ENCODE measurements around the gene MISP3.

DNA sequence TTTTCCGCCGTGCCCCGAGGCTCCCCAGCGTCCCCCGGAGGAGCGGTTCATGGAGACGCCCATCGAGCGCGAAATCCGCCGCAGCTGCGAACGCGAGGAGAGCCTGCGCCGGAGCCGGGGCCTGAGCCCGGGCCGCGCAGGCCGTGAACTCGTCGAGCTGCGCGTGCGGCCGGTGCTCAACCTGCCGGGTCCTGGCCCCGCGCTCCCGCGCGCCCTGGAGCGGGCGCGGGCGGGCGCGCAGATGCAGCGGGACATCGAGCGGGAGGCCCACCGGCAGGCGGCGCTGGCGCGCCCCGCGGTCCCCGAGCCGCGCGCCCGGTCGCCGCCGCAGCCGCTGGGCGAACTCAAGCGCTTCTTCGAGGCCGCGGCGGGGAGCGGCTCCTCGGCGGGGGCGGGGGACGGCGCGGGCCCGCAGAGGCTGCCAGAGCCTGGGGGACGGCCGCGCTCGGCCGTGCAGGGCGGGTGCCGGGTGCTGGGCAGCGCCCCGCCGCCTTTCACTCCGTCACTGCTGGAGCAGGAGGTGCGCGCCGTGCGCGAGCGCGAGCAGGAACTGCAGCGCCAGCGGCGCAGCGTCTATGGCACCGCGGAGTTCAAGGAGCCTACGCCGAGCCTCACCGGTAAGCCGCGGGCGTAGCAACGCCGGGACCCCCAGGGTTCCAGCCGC lies 807 bp downstream of the MISP3 start:
- TF ChIP-seq, protein P1, sequence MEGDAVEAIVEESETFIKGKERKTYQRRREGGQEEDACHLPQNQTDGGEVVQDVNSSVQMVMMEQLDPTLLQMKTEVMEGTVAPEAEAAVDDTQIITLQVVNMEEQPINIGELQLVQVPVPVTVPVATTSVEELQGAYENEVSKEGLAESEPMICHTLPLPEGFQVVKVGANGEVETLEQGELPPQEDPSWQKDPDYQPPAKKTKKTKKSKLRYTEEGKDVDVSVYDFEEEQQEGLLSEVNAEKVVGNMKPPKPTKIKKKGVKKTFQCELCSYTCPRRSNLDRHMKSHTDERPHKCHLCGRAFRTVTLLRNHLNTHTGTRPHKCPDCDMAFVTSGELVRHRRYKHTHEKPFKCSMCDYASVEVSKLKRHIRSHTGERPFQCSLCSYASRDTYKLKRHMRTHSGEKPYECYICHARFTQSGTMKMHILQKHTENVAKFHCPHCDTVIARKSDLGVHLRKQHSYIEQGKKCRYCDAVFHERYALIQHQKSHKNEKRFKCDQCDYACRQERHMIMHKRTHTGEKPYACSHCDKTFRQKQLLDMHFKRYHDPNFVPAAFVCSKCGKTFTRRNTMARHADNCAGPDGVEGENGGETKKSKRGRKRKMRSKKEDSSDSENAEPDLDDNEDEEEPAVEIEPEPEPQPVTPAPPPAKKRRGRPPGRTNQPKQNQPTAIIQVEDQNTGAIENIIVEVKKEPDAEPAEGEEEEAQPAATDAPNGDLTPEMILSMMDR (IDR thresholded peaks at IDR 0.05; ENCODE audit: insufficient read depth, low read depth, low read length): peak; percentile 23
- no peak for TF ChIP-seq EZH2 (IDR thresholded peaks at IDR 0.05; ENCODE audit: insufficient read depth, low read length)
